Stimulated activated CD4-positive, alpha-beta T cell treated with anti-CD3 and anti-CD28 coated beads, Interleukin-2, amount 100 ng/mL, for 24 hours (primary cell): ENCODE results near the gene CFDP1.
A peak's percentile ranks its signal among the peaks of the same experiment; 100 is the strongest.
"Not testable (repeated sequence)": the region's sequence is repeated elsewhere in the genome, so short reads cannot be mapped to it uniquely, and the experiment has no call there.

Experiments
- DNase-seq, 2 donors: peaks; one replicate each; pipeline ENCODE4 v3.0.0-alpha.2; 2020

CFDP1 gene

GRCh38 chr16:75458029-75458428, 24.7 kb upstream of the CFDP1 start:
- no peak for DNase-seq

- no peak for DNase-seq
These were observed 24.2 kb upstream of the CFDP1 start for GRCh38 chr16:75457485-75458021.

GRCh38 chr16:75456971-75457370, 23.7 kb upstream of the CFDP1 start:
- no peak for DNase-seq

- not testable (repeated sequence) for DNase-seq
These were observed 23.2 kb upstream of the CFDP1 start for GRCh38 chr16:75456486-75456885.

- DNase-seq = no peak
These were observed 22.4 kb upstream of the CFDP1 start for GRCh38 chr16:75455677-75456076.

GRCh38 chr16:75452464-75453190, 19.3 kb upstream of the CFDP1 start:
- DNase-seq = no peak

- DNase-seq = no peak
These were observed 13.1 kb upstream of the CFDP1 start for GRCh38 chr16:75446416-75446815.

GRCh38 chr16:75445298-75445697, 12.0 kb upstream of the CFDP1 start:
- DNase-seq = no peak

- DNase-seq = no peak
These were observed 10.0 kb upstream of the CFDP1 start for GRCh38 chr16:75443298-75443697.

GRCh38 chr16:75433732-75434413, 570 bp upstream of the CFDP1 start:
- DNase-seq = peak in 1 of 2 donors; percentile 4

- no peak for DNase-seq
These were observed 3.5 kb downstream of the CFDP1 start for GRCh38 chr16:75429621-75430403.

- peak in 1 of 2 donors; percentile 10 for DNase-seq
These were observed 6.8 kb downstream of the CFDP1 start for GRCh38 chr16:75426524-75426923.

- not testable (repeated sequence) for DNase-seq
These were observed 9.1 kb downstream of the CFDP1 start for GRCh38 chr16:75424105-75424762.

GRCh38 chr16:75423723-75424104, 9.6 kb downstream of the CFDP1 start:
- DNase-seq = no peak

- no peak for DNase-seq
These were observed 11.5 kb downstream of the CFDP1 start for GRCh38 chr16:75421820-75422126.

- peak; percentile 20 to 38 for DNase-seq
These were observed 12.1 kb downstream of the CFDP1 start for GRCh38 chr16:75420987-75421819.

- no peak for DNase-seq
These were observed 16.3 kb downstream of the CFDP1 start for GRCh38 chr16:75416904-75417565.

- DNase-seq = no peak
These were observed 18.0 kb downstream of the CFDP1 start for GRCh38 chr16:75415169-75415905.

GRCh38 chr16:75413951-75414350, 19.4 kb downstream of the CFDP1 start:
- no peak for DNase-seq

- DNase-seq = no peak
These were observed 26.4 kb downstream of the CFDP1 start for GRCh38 chr16:75406943-75407342.
